Keratinocyte (primary cell): ENCODE measurements around the gene GSS. TPM values are rescaled to one million over a fixed set of nuclear protein-coding genes. Genes with fewer than 3 reads are reported as not detected.

Source experiments
- DNase-seq: peaks from one replicate; pipeline ENCODE4 v3.0.0-alpha.2; 2011; ENCODE audit warnings: low read depth, missing footprints, low spot score
- FAIRE-seq: peaks from 2 replicates; lab custom pipeline; 2011; peaks lifted over from hg19 to GRCh38; lab: Jason Lieb, UNC
- H2AFZ ChIP-seq: 2 replicates; pipeline ENCODE4 v1.6.0; 2012; ENCODE audit warnings: low read length, control low read depth, inconsistent platforms; ENCODE audit not compliant: control insufficient read depth
- H3K27ac ChIP-seq: 2 replicates; pipeline ENCODE4 v1.5.1; 2011; ENCODE audit warnings: low read length; ENCODE audit not compliant: control insufficient read depth, insufficient read depth
- H3K27me3 ChIP-seq: 3 replicates; pipeline ENCODE4 v1.6.0; 2011; ENCODE audit warnings: low read length; ENCODE audit not compliant: control insufficient read depth, insufficient read depth; ENCODE audit errors: extremely low read depth
- H3K36me3 ChIP-seq, 2 experiments: 2 replicates in 1 of 2; 3 replicates in 1 of 2; pipeline ENCODE4 v1.5.1; 2011; ENCODE audit warnings: low read length in 2 of 2, mild to moderate bottlenecking in 1 of 2; ENCODE audit not compliant: control insufficient read depth in 2 of 2, insufficient read depth in 2 of 2; ENCODE audit errors: extremely low read depth in 1 of 2
- H3K4me1 ChIP-seq: 3 replicates; pipeline ENCODE4 v1.5.1; 2011; ENCODE audit warnings: low read length; ENCODE audit not compliant: control insufficient read depth, insufficient read depth; ENCODE audit errors: extremely low read depth
- H3K4me2 ChIP-seq: 3 replicates; pipeline ENCODE4 v1.6.0; 2011; ENCODE audit warnings: low read depth, low read length; ENCODE audit not compliant: control insufficient read depth, insufficient read depth; ENCODE audit errors: extremely low read depth
- H3K4me3 ChIP-seq, 3 experiments: fragments of 200-600 bp in 1 of 3; sonication (generic) in 1 of 3; 2 replicates in 2 of 3; 3 replicates in 1 of 3; pipeline ENCODE4 v1.5.1; 2011 to 2016; ENCODE audit warnings: low read length in 3 of 3, mild to moderate bottlenecking in 3 of 3, control low read depth in 2 of 3, inconsistent platforms in 1 of 3, low read depth in 1 of 3, mixed read lengths in 1 of 3, mixed run types in 1 of 3, moderate library complexity in 1 of 3; ENCODE audit not compliant: control insufficient read depth in 2 of 3, insufficient read depth in 2 of 3; ENCODE audit errors: extremely low read depth in 1 of 3
- H3K79me2 ChIP-seq: 2 replicates; pipeline ENCODE4 v1.6.0; 2012; ENCODE audit warnings: low read length; ENCODE audit not compliant: control insufficient read depth, insufficient read depth
- H3K9ac ChIP-seq: 3 replicates; pipeline ENCODE4 v1.6.0; 2011; ENCODE audit warnings: low read length; ENCODE audit not compliant: control insufficient read depth, insufficient read depth; ENCODE audit errors: extremely low read depth
- H3K9me1 ChIP-seq: 3 replicates; pipeline ENCODE4 v1.6.0; 2011; ENCODE audit warnings: low read length; ENCODE audit not compliant: control insufficient read depth, insufficient read depth; ENCODE audit errors: extremely low read depth
- H3K9me3 ChIP-seq: 2 replicates; pipeline ENCODE4 v1.5.1; 2012; ENCODE audit warnings: low read depth, low read length; ENCODE audit not compliant: control insufficient read depth
- H4K20me1 ChIP-seq: 3 replicates; pipeline ENCODE4 v1.6.0; 2011; ENCODE audit warnings: low read length; ENCODE audit not compliant: control insufficient read depth, insufficient read depth; ENCODE audit errors: extremely low read depth
- CTCF ChIP-seq, 3 experiments: IDR thresholded peaks in 1 of 3; conservative IDR thresholded peaks in 1 of 3; optimal IDR thresholded peaks in 1 of 3; 2 replicates in 2 of 3; 3 replicates in 1 of 3; pipeline versions ENCODE3 to v1.5.1; 2011; ENCODE audit warnings: low read length in 3 of 3, mild to moderate bottlenecking in 3 of 3, moderate library complexity in 2 of 3, control low read depth in 1 of 3, inconsistent platforms in 1 of 3; ENCODE audit not compliant: insufficient read depth in 2 of 3; ENCODE audit errors: extremely low read depth in 1 of 3
- EZH2 ChIP-seq: IDR thresholded peaks from one replicate; pipeline ENCODE4 v1.6.1; 2012; ENCODE audit warnings: inconsistent platforms, mild to moderate bottlenecking, low read length, moderate library complexity
- dilution Hi-C: fragments of 300-500 bp; cut with MboI; formaldehyde crosslinking; loops from one replicate; pipeline ENCODE4 v1.7.0; 2020; ENCODE audit warnings: low sequenced_read_pairs; ENCODE audit not compliant: extremely low pct_ligation_motif_present
- polyA plus RNA-seq, 5 experiments: library from polyadenylated mRNA; depleted of rRNA in 3 of 5; stranded (reverse) in 3 of 5; stranded (forward) in 1 of 5; unstranded in 1 of 5; fragments of >200 nt; gene quantifications; 1 replicate in 1 of 5; 2 replicates in 3 of 5; 3 replicates in 1 of 5; pipeline versions ENCODE4 v1.2.1 to v1.2.3, GENCODE V29; 2011 to 2012; ENCODE audit warnings: missing spikeins in 2 of 5, low read depth in 1 of 5, low replicate concordance in 1 of 5

The GSS gene
- polyA plus RNA-seq, 1 donor (not counting 4 experiments of a cell fraction or from before 2014, with no cell fraction given): 101 TPM

DNA sequence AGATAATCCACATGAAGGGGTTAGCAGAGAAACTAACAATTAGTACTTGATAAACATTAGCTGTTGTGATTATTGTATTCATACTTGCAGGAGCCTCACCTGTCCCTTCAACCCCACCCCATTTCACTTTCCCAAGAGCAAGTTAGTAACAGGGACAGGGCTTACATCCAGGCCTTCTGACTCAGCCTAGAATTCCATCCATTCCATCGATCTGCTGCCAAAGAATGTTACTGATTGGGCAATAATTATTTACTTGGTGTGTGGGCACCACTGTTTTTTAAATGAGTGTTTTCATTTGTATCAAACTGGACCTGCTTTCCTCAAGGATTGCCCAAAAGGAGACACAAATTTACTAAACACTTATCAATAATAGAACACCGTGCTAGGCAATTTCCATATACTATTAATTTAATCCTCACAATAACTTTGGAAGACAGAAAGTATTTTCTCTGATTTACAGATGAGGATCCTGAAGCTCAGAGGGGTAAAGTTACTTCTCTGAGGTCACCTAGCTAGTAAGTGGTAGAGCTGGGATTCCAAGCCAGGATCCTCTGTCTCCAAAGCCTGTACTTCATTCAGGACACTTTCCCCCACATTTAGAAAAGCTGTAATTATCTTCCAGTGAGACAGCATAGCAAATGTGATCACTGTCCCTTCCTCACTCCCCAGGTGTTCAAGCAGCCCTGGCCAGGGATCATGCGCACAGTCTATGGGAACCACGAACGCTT lies 32.8 kb downstream of the GSS start:
- Histone ChIP-seq H4K20me1 (no peaks in the 10 kb centered on the region), H3K4me2 (peak overlapping the region; percentile 22), H3K36me3 (peaks cover 27 to 59% of the 10 kb centered on the region in 2 experiments), H3K9me3 (no peaks in the 10 kb centered on the region), H3K4me1 (peaks cover 39% of the 10 kb centered on the region), H3K9ac (no peak overlapping the region), H2AFZ (no peak overlapping the region), H3K4me3 (no peak overlapping the region), H3K27ac (peak overlapping the region; percentile 13), H3K27me3 (no peaks in the 10 kb centered on the region), H3K9me1 (no peaks in the 10 kb centered on the region), H3K79me2 (no peaks in the 10 kb centered on the region)
- TF ChIP-seq EZH2 (no peak), CTCF (optimal IDR thresholded peaks at IDR 0.05 in 1 of 3, IDR thresholded peaks at IDR 0.05 in 1 of 3, conservative IDR thresholded peaks at IDR 0.05 in 1 of 3; ENCODE audit: extremely low read depth in 1 of 3, insufficient read depth in 2 of 3, low read length in 3 of 3) (no peak)
- dilution Hi-C loops: no loop called here
- DNase-seq (no peak), FAIRE-seq (peak; percentile 56)

- no peak for TF ChIP-seq CTCF (optimal IDR thresholded peaks at IDR 0.05 in 1 of 3, IDR thresholded peaks at IDR 0.05 in 1 of 3, conservative IDR thresholded peaks at IDR 0.05 in 1 of 3; ENCODE audit: extremely low read depth in 1 of 3, insufficient read depth in 2 of 3, low read length in 3 of 3)
- TF ChIP-seq EZH2: no peak
- no peaks in the 10 kb centered on the region for H3K9me3 ChIP-seq
- FAIRE-seq (no peak), DNase-seq (no peak)
- no peaks in the 10 kb centered on the region for H3K9me1 ChIP-seq
- no peaks in the 10 kb centered on the region for H3K79me2 ChIP-seq
- peaks cover 27 to 50% of the 10 kb centered on the region in 2 experiments for H3K36me3 ChIP-seq
- H3K4me2 ChIP-seq: no peak overlapping the region
- dilution Hi-C loops: no loop called here
- H2AFZ ChIP-seq: no peak overlapping the region
- H3K9ac ChIP-seq: no peak overlapping the region
- H3K4me1 ChIP-seq: peaks cover 26% of the 10 kb centered on the region
- no peak overlapping the region for H3K4me3 ChIP-seq
- H4K20me1 ChIP-seq: no peaks in the 10 kb centered on the region
- no peaks in the 10 kb centered on the region for H3K27me3 ChIP-seq
- H3K27ac ChIP-seq: no peak overlapping the region
These were observed 34.2 kb downstream of the GSS start for GRCh38 chr20:34921436-34921835.
